Measurements from ENCODE around the gene NFIC. TPM values are rescaled to one million over a fixed set of nuclear protein-coding genes. Genes with fewer than 3 reads are reported as not detected.

NFIC gene
- total RNA-seq, 2 experiments from 2014 or later: 1.5 to 1.7 TPM

GRCh38 chr19:3319643-3320353 lies 46.6 kb upstream of the NFIC start:
- H3K9me3 ChIP-seq (ENCODE audit: low read length): no peaks in the 10 kb centered on the region
- no TSS peak for BruUV-seq (replicated peaks)
- H3K4me2 ChIP-seq (ENCODE audit: low read length): no peak overlapping the region
- CTCF ChIA-PET (ENCODE audit: unreplicated experiment): no interaction called here
- no peak overlapping the region for H3K4me3 ChIP-seq (ENCODE audit: low read depth, low read length, poor library complexity, severe bottlenecking)
- POLR2A ChIA-PET: no interaction called here
- no peak for TF ChIP-seq CTCF (conservative IDR thresholded peaks at IDR 0.05; ENCODE audit: low read length)
- TF ChIP-seq EZH2phosphoT487 (IDR thresholded peaks at IDR 0.05; ENCODE audit: borderline replicate concordance, low read depth, low read length): no peak
- H2AFZ ChIP-seq (ENCODE audit: low read length): no peak overlapping the region
- no peaks in the 10 kb centered on the region for H3K36me3 ChIP-seq (ENCODE audit: insufficient read depth, low read length)
- H3K27ac ChIP-seq (ENCODE audit: low read depth, low read length, poor library complexity, severe bottlenecking): no peak overlapping the region
- H3K4me1 ChIP-seq (ENCODE audit: insufficient read depth, low read length, poor library complexity, severe bottlenecking): no peaks in the 10 kb centered on the region
- intact Hi-C loops (cut with micrococcal nuclease; ENCODE audit: unreplicated experiment): no loop called here
- no peaks in the 10 kb centered on the region for H4K20me1 ChIP-seq (ENCODE audit: insufficient read depth, low read length)
- no peaks in the 10 kb centered on the region for H3K79me2 ChIP-seq (ENCODE audit: insufficient read depth, low read depth, low read length)
- no peak for DNase-seq (ENCODE audit: low spot score)
- H3K9me2 ChIP-seq (ENCODE audit: insufficient read depth, low read length): no peaks in the 10 kb centered on the region

DNA sequence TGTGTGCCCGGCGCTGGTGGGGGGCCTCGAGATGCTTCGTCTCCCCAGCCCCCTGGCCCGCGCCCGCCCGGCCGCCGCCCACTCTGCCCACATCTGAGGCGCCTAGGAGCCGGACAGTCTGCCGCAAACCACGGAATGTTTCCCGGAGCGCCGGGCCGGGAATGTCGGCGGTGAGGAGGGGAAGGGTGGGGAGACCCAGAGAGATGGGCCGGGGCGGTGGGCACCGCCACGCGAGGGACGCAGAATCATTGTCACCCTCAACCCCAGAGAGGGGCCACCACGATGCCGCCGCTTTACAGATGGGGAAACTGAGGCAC lies 46.1 kb upstream of the NFIC start:
- Histone ChIP-seq H3K36me3 (ENCODE audit: insufficient read depth, low read length) (no peaks in the 10 kb centered on the region), H4K20me1 (ENCODE audit: insufficient read depth, low read length) (no peaks in the 10 kb centered on the region), H3K4me1 (ENCODE audit: insufficient read depth, low read length, poor library complexity, severe bottlenecking) (no peaks in the 10 kb centered on the region), H3K4me2 (ENCODE audit: low read length) (no peak overlapping the region), H3K4me3 (ENCODE audit: low read depth, low read length, poor library complexity, severe bottlenecking) (no peak overlapping the region), H3K27ac (ENCODE audit: low read depth, low read length, poor library complexity, severe bottlenecking) (no peak overlapping the region), H3K9me3 (ENCODE audit: low read length) (no peaks in the 10 kb centered on the region), H2AFZ (ENCODE audit: low read length) (no peak overlapping the region), H3K9me2 (ENCODE audit: insufficient read depth, low read length) (no peaks in the 10 kb centered on the region), H3K79me2 (ENCODE audit: insufficient read depth, low read depth, low read length) (no peaks in the 10 kb centered on the region)
- BruUV-seq (replicated peaks): no TSS peak
- DNase-seq (ENCODE audit: low spot score): no peak
- ChIA-PET POLR2A (no interaction called here), CTCF (ENCODE audit: unreplicated experiment) (no interaction called here)
- intact Hi-C loops (cut with micrococcal nuclease; ENCODE audit: unreplicated experiment): no loop called here
- TF ChIP-seq EZH2phosphoT487 (IDR thresholded peaks at IDR 0.05; ENCODE audit: borderline replicate concordance, low read depth, low read length): no peak
- no peak for TF ChIP-seq CTCF (conservative IDR thresholded peaks at IDR 0.05; ENCODE audit: low read length)

GRCh38 chr19:3320853-3321252 lies 45.5 kb upstream of the NFIC start:
- Histone ChIP-seq H3K4me1 (ENCODE audit: insufficient read depth, low read length, poor library complexity, severe bottlenecking) (no peaks in the 10 kb centered on the region), H3K4me3 (ENCODE audit: low read depth, low read length, poor library complexity, severe bottlenecking) (no peak overlapping the region), H3K36me3 (ENCODE audit: insufficient read depth, low read length) (no peaks in the 10 kb centered on the region), H3K9me3 (ENCODE audit: low read length) (no peaks in the 10 kb centered on the region), H2AFZ (ENCODE audit: low read length) (no peak overlapping the region), H3K27ac (ENCODE audit: low read depth, low read length, poor library complexity, severe bottlenecking) (no peak overlapping the region), H3K4me2 (ENCODE audit: low read length) (no peak overlapping the region), H3K9me2 (ENCODE audit: insufficient read depth, low read length) (no peaks in the 10 kb centered on the region), H3K79me2 (ENCODE audit: insufficient read depth, low read depth, low read length) (no peaks in the 10 kb centered on the region), H4K20me1 (ENCODE audit: insufficient read depth, low read length) (no peaks in the 10 kb centered on the region)
- intact Hi-C loops (cut with micrococcal nuclease; ENCODE audit: unreplicated experiment): no loop called here
- ChIA-PET CTCF (ENCODE audit: unreplicated experiment) (no interaction called here), POLR2A (no interaction called here)
- no TSS peak for BruUV-seq (replicated peaks)
- DNase-seq (ENCODE audit: low spot score): no peak
- TF ChIP-seq CTCF (conservative IDR thresholded peaks at IDR 0.05; ENCODE audit: low read length): no peak
- TF ChIP-seq EZH2phosphoT487 (IDR thresholded peaks at IDR 0.05; ENCODE audit: borderline replicate concordance, low read depth, low read length): no peak
